Vagina (tissue), 2 donors: Measurements from ENCODE around the gene GADD45A.

ENCODE experiments used
- POLR2A ChIP-seq, 2 donors: fragments of 450-650 bp; IDR thresholded peaks; one replicate each; pipeline ENCODE4 v1.6.1; 2017; ENCODE audit warnings: antibody characterized with exemption in 2 of 2, mild to moderate bottlenecking in 2 of 2, moderate library complexity in 2 of 2
- POLR2AphosphoS5 ChIP-seq, 2 donors: sonication (generic); formaldehyde crosslinking; IDR thresholded peaks; one replicate each; pipeline ENCODE4 v1.9.0; 2017; ENCODE audit warnings: antibody characterized with exemption in 2 of 2, mild to moderate bottlenecking in 2 of 2, low read depth in 1 of 2; ENCODE audit not compliant: insufficient read depth in 1 of 2
- TF ChIP-seq, protein P1 (sequence below), 3 experiments: fragments of 450-650 bp in 2 of 3; fragments of 200-600 bp in 1 of 3; sonication (generic) in 1 of 3; IDR thresholded peaks; one replicate each; pipeline ENCODE4 v1.5.1; 2017 to 2019; ENCODE audit warnings: antibody characterized with exemption in 3 of 3, mild to moderate bottlenecking in 2 of 3, moderate library complexity in 2 of 3

- TF ChIP-seq, protein P1, sequence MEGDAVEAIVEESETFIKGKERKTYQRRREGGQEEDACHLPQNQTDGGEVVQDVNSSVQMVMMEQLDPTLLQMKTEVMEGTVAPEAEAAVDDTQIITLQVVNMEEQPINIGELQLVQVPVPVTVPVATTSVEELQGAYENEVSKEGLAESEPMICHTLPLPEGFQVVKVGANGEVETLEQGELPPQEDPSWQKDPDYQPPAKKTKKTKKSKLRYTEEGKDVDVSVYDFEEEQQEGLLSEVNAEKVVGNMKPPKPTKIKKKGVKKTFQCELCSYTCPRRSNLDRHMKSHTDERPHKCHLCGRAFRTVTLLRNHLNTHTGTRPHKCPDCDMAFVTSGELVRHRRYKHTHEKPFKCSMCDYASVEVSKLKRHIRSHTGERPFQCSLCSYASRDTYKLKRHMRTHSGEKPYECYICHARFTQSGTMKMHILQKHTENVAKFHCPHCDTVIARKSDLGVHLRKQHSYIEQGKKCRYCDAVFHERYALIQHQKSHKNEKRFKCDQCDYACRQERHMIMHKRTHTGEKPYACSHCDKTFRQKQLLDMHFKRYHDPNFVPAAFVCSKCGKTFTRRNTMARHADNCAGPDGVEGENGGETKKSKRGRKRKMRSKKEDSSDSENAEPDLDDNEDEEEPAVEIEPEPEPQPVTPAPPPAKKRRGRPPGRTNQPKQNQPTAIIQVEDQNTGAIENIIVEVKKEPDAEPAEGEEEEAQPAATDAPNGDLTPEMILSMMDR (IDR thresholded peaks at IDR 0.05) = no peak
- TF ChIP-seq POLR2A (IDR thresholded peaks at IDR 0.05) = no peak
- no peak for TF ChIP-seq POLR2AphosphoS5 (IDR thresholded peaks at IDR 0.05; ENCODE audit: insufficient read depth in 1 of 2, low read depth in 1 of 2)
Observed at GRCh38 chr1:67662884-67663283, 22.1 kb upstream of the GADD45A start.
